ENCODE results near the gene LMO1. TPM values are rescaled to one million over a fixed set of nuclear protein-coding genes. Genes with fewer than 3 reads are reported as not detected.

LMO1 gene
- total and polyA plus RNA-seq, 2 of the 13 experiments (the other 11 are each of a cell fraction or from before 2014, with no cell fraction given) = not detected

DNA sequence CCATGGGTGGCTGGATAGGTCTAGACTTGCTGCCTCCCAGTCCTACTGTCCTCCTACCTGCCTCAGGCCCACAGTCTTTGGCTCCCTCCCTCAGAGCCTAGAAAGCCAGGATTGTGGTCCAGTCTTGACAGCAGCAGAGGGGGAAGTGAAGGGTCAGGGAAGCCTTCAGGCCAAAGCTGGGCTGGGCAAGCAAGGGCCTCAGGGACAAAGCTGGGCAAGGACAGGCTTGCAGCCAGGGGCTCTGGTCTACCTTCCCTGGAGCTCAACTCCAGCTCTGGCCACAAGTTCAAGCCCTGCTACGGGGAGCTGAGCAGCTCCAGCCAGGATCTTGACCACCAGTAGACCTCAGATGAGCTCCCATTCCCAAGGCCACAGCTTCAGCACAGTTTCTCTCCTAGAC lies 14.9 kb downstream of the LMO1 start:
- DNase-seq (ENCODE audit: low spot score) (no peak), ATAC-seq (no peak), FAIRE-seq (no peak)
- H3K9ac ChIP-seq (ENCODE audit: insufficient read depth, low read depth, low read length) = no peak overlapping the region
- no peak overlapping the region for H3K4me2 ChIP-seq (ENCODE audit: low read depth, low read length)
- no peak overlapping the region for H3K4me3 ChIP-seq (replicated peaks in 1 of 3; ENCODE audit: insufficient read depth in 1 of 3, low read depth in 2 of 3, low read length in 3 of 3)
- no peaks in the 10 kb centered on the region for H4K20me1 ChIP-seq (ENCODE audit: insufficient read depth, low read length)
- POLR2A ChIA-PET = no interaction called here
- in situ Hi-C loops (cut with HindIII; ENCODE audit: extremely low pct_ligation_motif_present, low pct_unique_long_range_greater_than_20kb) (no loop called here), intact Hi-C loops (cut with micrococcal nuclease; ENCODE audit: unreplicated experiment) (no loop called here)
- CTCF ChIA-PET (ENCODE audit: low intra/inter-chr PET ratio, low total read pairs) = no interaction called here
- H3K79me2 ChIP-seq (ENCODE audit: insufficient read depth, low read length) = no peaks in the 10 kb centered on the region
- no CpG with 5 or more reads among the region's 1 CpG for WGBS (ENCODE audit: low lambda C conversion rate)
- H3K27me3 ChIP-seq (ENCODE audit: control insufficient read depth in 1 of 2, insufficient read depth in 2 of 2, low read length in 2 of 2) = peaks cover 5 to 49% of the 10 kb centered on the region in 2 experiments
- BruUV-seq (replicated peaks) = no TSS peak
- no peaks in the 10 kb centered on the region for H3K36me3 ChIP-seq (replicated peaks in 1 of 2; ENCODE audit: control insufficient read depth in 1 of 2, insufficient read depth in 2 of 2, low read length in 2 of 2)
- H3K4me1 ChIP-seq (ENCODE audit: insufficient read depth, low read length) = no peaks in the 10 kb centered on the region
- no peak overlapping the region for H2AFZ ChIP-seq (ENCODE audit: low read length)
- H3K9me3 ChIP-seq (ENCODE audit: low read length) = no peaks in the 10 kb centered on the region
- no peak for TF ChIP-seq JUND (CRISPR knock-in tag; IDR thresholded peaks at IDR 0.05)
- TF ChIP-seq YEATS2 (CRISPR knock-in tag; IDR thresholded peaks at IDR 0.05; ENCODE audit: borderline replicate concordance) = no peak
- no peak for TF ChIP-seq ZNF768 (CRISPR knock-in tag; IDR thresholded peaks at IDR 0.05)
- TF ChIP-seq, protein P1, sequence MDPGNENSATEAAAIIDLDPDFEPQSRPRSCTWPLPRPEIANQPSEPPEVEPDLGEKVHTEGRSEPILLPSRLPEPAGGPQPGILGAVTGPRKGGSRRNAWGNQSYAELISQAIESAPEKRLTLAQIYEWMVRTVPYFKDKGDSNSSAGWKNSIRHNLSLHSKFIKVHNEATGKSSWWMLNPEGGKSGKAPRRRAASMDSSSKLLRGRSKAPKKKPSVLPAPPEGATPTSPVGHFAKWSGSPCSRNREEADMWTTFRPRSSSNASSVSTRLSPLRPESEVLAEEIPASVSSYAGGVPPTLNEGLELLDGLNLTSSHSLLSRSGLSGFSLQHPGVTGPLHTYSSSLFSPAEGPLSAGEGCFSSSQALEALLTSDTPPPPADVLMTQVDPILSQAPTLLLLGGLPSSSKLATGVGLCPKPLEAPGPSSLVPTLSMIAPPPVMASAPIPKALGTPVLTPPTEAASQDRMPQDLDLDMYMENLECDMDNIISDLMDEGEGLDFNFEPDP (CRISPR knock-in tag; conservative IDR thresholded peaks at IDR 0.05) = no peak
- no peak for TF ChIP-seq FIP1L1 (IDR thresholded peaks at IDR 0.05; ENCODE audit: borderline replicate concordance, insufficient read depth, low read depth, low read length)
- TF ChIP-seq ZNF335 (CRISPR knock-in tag; IDR thresholded peaks at IDR 0.05) = no peak
- TF ChIP-seq, protein P2, sequence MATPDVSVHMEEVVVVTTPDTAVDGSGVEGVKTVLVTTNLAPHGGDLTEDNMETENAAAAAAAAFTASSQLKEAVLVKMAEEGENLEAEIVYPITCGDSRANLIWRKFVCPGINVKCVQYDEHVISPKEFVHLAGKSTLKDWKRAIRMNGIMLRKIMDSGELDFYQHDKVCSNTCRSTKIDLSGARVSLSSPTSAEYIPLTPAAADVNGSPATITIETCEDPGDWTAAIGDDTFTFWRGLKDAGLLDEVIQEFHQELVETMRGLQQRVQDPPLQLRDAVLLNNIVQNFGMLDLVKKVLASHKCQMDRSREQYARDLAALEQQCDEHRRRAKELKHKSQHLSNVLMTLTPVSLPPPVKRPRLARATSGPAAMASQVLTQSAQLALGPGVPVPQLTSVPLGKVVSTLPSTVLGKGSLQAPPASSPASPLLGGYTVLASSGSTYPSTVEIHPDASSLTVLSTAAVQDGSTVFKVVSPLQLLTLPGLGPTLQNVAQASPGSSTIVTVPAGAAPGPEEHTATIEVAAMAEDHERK (CRISPR knock-in tag; IDR thresholded peaks at IDR 0.05; ENCODE audit: low read depth) = no peak
- TF ChIP-seq HOXA9 (CRISPR knock-in tag; IDR thresholded peaks at IDR 0.05; ENCODE audit: borderline replicate concordance) = no peak
- no peak for TF ChIP-seq PCBP2 (optimal IDR thresholded peaks at IDR 0.05; ENCODE audit: low read depth, low read length, poor library complexity, severe bottlenecking)
- TF ChIP-seq CCAR2 (optimal IDR thresholded peaks at IDR 0.05; ENCODE audit: low read depth, low read length) = no peak
- no peak for TF ChIP-seq ZKSCAN1 (IDR thresholded peaks at IDR 0.05; ENCODE audit: low read length)
- no peak for TF ChIP-seq U2AF2 (IDR thresholded peaks at IDR 0.05; ENCODE audit: low read depth, low read length)
- TF ChIP-seq THAP9 (CRISPR knock-in tag; IDR thresholded peaks at IDR 0.05; ENCODE audit: borderline replicate concordance) = no peak
- no peak for TF ChIP-seq ATF3 (CRISPR knock-in tag; IDR thresholded peaks at IDR 0.05)
- TF ChIP-seq SMARCE1 (IDR thresholded peaks at IDR 0.05; ENCODE audit: borderline replicate concordance) = no peak
- TF ChIP-seq ZNF251 (CRISPR knock-in tag; IDR thresholded peaks at IDR 0.05) = no peak
- no peak for TF ChIP-seq ZNF292 (CRISPR knock-in tag; IDR thresholded peaks at IDR 0.05; ENCODE audit: borderline replicate concordance, low read depth)
- TF ChIP-seq PHF5A (CRISPR knock-in tag; IDR thresholded peaks at IDR 0.05; ENCODE audit: low read depth, unreplicated experiment) = no peak
- H3K27ac ChIP-seq (ENCODE audit: extremely low read length, insufficient read depth, low read length) = no peak overlapping the region

Measured in HepG2 (cell line).